Esophagus squamous epithelium (tissue), 4 donors: ENCODE measurements around the gene HMGCR.

ENCODE experiments used
- CTCF ChIP-seq, 6 experiments: fragments of 450-650 bp in 4 of 6; fragments of 200-600 bp in 2 of 6; sonication (generic) in 2 of 6; IDR thresholded peaks; one replicate each; pipeline ENCODE4 v1.5.1; 2016 to 2019; ENCODE audit warnings: antibody characterized with exemption in 6 of 6, mild to moderate bottlenecking in 4 of 6, moderate library complexity in 4 of 6
- POLR2A ChIP-seq, 4 donors: fragments of 450-650 bp; IDR thresholded peaks; one replicate each; pipeline ENCODE4 v1.6.1; 2017; ENCODE audit warnings: antibody characterized with exemption in 4 of 4, mild to moderate bottlenecking in 4 of 4, moderate library complexity in 3 of 4

DNA sequence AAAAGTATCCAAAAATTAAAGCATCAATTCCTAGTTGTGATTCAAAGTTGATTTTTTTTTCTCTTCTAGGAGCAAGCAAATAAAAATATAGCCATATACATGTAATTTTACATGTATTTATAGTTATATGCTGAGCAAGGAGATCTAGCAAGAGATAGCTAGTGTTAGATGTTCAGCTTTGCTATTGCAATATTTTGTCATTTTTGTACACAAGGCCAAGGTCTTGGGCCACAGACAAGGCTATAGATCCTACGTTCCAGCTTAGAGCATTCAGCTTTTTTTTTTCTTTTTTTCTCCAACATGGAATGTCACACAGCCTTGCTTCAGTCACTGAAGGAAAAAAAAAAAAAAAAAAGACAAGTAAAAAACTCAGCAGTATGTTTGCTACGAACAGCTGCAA, 36.8 kb downstream of the HMGCR start:
- no peak for TF ChIP-seq CTCF (IDR thresholded peaks at IDR 0.05)
- no peak for TF ChIP-seq POLR2A (IDR thresholded peaks at IDR 0.05)
